Ectodermal cell (in vitro differentiated cells): ENCODE measurements around the gene ZNF337.
A peak's percentile ranks its signal among the peaks of the same experiment; 100 is the strongest.
"Not testable (repeated sequence)": the region's sequence is repeated elsewhere in the genome, so short reads cannot be mapped to it uniquely, and the experiment has no call there.

Experiments used
- H3K27ac ChIP-seq: 2 replicates; pipeline ENCODE4 v1.7.0; 2013; ENCODE audit warnings: mild to moderate bottlenecking, low read depth, low read length; ENCODE audit not compliant: insufficient read depth, poor library complexity, severe bottlenecking
- H3K27me3 ChIP-seq: 2 replicates; pipeline ENCODE4 v1.7.0; 2013; ENCODE audit warnings: mild to moderate bottlenecking, low read length; ENCODE audit not compliant: insufficient read depth, control insufficient read depth, poor library complexity, severe bottlenecking
- H3K36me3 ChIP-seq: one replicate; pipeline ENCODE4 v1.7.0; 2013; ENCODE audit warnings: low read length; ENCODE audit not compliant: control insufficient read depth, insufficient read depth
- H3K4me1 ChIP-seq: one replicate; pipeline ENCODE4 v1.7.0; 2013; ENCODE audit warnings: low read length; ENCODE audit not compliant: control insufficient read depth, insufficient read depth
- H3K4me3 ChIP-seq: 2 replicates; pipeline ENCODE4 v1.7.0; 2013; ENCODE audit warnings: low read depth, low read length, control low read depth; ENCODE audit not compliant: insufficient read depth
- H3K9me3 ChIP-seq: 2 replicates; pipeline ENCODE4 v1.7.0; 2013; ENCODE audit warnings: mild to moderate bottlenecking, low read length, moderate library complexity; ENCODE audit not compliant: control insufficient read depth
- WGBS, 2 experiments: methylation state at CpG; one replicate each; pipeline ENCODE4 v1.1.7; 2013; ENCODE audit warnings: missing lambda C conversion rate in 2 of 2; 5-methylcytosine and 5-hydroxymethylcytosine counted together

The ZNF337 gene

GRCh38 chr20:25630615-25631014, 66.0 kb downstream of the ZNF337 start:
- H3K27ac ChIP-seq, H3K36me3 ChIP-seq, H3K27me3 ChIP-seq, H3K4me3 ChIP-seq, H3K9me3 ChIP-seq, H3K4me1 ChIP-seq: not testable (repeated sequence)
- WGBS, 2 experiments, result 90 to 93% methylated on average over 2 of the region's 2 CpGs

GRCh38 chr20:25629816-25630499, 66.7 kb downstream of the ZNF337 start:
- Histone ChIP-seq H3K4me3 (no peak overlapping the region), H3K27me3 (no peaks in the 10 kb centered on the region), H3K27ac (no peak overlapping the region), H3K4me1 (no peaks in the 10 kb centered on the region), H3K9me3 (no peaks in the 10 kb centered on the region), H3K36me3 (no peaks in the 10 kb centered on the region)
- WGBS, 2 experiments, result 92 to 94% methylated on average over 7 to 8 of the region's 8 CpGs

DNA sequence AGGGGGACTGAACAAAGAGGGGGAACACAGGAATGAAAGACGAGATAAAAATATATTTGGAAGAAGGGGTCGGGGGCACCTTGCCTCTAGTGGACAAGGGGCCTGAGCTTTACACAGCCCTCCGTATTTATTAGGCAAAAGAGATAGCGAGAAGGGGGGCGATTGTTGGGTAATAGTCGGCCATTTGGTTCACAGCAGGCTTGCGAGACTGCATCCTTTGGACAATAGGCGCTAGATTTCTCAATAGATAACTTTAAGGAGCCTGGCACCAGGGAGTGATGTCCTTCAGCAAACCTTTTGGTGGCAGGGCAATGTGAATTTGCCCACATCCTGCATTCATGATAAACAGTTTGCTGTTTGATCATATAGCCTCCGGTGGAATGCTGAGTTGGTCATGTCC, 69.9 kb downstream of the ZNF337 start:
- no peaks in the 10 kb centered on the region for H3K36me3 ChIP-seq
- H3K27me3 ChIP-seq, result peaks cover 21% of the 10 kb centered on the region
- no peak overlapping the region for H3K27ac ChIP-seq
- no peak overlapping the region for H3K4me3 ChIP-seq
- H3K9me3 ChIP-seq, result no peaks in the 10 kb centered on the region
- H3K4me1 ChIP-seq, result peaks cover 5% of the 10 kb centered on the region
- 91% methylated on average over 9 of the region's 9 CpGs for WGBS, 2 experiments

GRCh38 chr20:25624500-25624939, 72.1 kb downstream of the ZNF337 start:
- Histone ChIP-seq H3K4me3 (peak overlapping the region; percentile 60), H3K36me3 (no peaks in the 10 kb centered on the region), H3K9me3 (no peaks in the 10 kb centered on the region), H3K27me3 (peaks cover 21% of the 10 kb centered on the region), H3K27ac (peak overlapping the region; percentile 45), H3K4me1 (peaks cover 5% of the 10 kb centered on the region)
- 52 to 58% methylated on average over 17 of the region's 17 CpGs for WGBS, 2 experiments
